HG03439 (cell line): ENCODE measurements around the gene TSPAN9.

Source experiments
- ATAC-seq: cut with Tn5 transposase; IDR thresholded peaks from one replicate; pipeline ENCODE4 v1.9.1; 2021; ENCODE audit warnings: mild to moderate bottlenecking, moderate library complexity; ENCODE audit not compliant: unreplicated experiment

TSPAN9 gene

DNA sequence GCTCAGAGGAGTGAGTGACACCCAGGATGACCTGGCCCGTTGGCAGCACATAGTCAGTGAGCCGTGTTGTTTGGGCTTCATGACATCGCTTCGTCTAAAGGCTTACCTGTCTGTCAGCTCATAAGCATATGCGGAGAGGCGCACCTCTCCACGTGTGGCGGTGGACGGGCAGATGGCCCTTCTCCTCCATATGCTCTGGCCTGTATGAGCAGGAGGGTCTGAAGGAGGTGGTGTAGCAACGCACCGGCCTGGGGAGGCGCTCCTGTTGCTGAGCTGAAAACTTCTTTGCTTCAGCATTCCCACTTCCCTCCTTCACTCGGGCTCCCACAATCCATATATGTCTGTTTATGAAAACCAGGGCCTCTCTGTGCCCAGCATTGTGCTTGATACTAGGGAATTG lies 186.1 kb downstream of the TSPAN9 start:
- no peak for ATAC-seq

DNA sequence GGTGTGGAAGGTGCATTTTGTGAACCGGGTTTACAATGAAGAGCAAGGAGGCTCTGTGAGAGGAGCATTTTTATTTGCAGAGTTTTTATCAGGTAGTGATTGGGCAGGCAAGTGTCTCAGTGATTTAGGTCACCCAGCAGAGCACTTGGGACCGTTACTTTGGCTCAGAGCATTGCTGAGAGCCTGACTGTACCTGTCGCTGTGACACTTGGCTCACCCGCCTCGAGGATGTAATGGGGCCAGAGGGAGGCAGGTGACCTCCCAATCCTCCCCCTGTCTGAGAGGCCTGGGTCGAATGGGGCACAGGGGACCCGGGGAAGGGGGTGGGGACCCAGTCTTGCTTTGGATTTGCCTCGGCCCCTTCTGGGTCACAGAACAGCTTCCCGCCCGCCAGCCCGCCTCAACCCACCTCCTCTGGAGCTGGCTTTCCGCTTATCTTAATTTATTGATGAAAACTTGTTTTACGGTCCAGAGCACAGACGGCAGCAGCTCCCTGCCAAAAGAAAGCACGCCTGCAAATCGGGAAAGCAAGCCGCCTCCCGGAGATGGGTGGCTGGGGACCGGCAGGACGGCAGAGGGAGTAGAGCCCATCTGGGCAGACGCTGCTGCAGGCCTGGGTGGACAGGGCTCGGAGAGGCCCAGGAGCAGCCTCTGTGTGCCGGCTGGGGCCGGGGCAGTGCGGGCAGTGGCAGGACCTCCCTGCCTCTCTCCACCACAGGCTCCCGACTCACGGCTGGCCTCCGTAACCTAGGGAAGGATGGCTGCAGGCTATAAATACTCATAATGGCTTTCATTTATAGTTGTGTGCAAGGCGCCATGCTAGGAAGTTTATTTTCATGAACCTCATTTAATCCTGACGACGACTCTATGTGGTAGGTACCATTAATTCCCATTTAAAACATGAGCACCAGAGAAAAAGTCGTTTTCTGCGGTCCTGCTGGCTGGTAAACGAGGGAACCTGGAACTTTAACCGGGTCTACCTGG lies 187.1 kb downstream of the TSPAN9 start:
- no peak for ATAC-seq

DNA sequence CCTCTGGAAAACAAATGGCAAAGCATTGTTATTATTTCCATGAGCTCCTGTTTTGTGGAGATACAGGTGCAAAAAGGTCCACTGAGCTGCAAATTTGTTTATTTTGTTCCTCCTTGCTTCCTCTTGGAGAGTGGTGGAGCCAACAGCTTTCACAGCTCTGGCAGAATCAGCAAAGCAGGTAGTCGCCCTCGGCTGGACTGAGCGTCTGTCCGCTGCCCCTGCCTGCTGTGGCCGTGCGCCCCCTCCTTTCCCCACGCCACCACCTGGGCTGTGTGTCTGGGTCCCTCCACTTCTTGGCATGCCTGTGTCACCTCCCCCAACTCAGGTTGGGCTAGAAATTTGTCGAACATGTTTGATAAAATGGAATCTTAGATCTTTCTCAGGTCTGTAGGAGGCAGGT lies 188.2 kb downstream of the TSPAN9 start:
- ATAC-seq, result no peak

DNA sequence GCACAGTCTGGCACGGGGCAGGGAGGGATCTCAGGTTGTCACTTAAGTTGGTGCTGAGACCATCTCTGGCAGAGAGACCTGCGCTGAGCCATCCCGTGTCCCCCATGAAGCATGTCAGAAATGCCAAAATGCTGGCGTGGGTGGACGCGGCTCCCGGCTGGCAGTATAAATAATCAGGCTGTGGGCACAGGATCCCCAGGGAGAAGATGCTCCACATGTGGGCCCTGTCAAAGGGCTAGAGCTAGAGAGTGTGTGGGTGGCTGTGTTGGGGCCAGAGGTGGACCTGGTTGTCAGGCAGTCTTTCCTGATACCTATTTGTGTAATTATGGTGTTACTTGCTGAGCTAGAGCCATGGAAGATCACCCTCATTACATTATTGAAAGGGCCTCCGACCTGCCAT lies 189.5 kb downstream of the TSPAN9 start:
- no peak for ATAC-seq

DNA sequence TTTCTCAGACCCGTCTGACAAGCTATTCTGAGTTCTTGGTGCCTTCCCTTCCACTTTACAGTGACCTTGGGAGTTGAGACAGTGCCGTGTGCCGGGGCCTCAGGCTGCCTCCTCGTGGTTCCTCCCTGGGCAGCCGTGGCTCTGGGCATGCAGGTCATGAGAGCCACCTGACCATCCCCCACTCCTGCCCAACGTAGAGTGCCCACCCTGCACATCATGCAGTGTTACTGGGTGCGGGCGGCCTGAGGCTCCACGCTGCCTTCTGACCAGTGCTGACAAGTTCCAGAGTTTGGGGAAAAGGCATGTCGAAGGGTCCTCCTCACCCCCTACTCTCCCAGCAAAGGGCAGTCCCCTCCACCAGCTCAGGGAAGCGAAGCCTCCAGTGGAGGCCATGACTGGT lies 190.5 kb downstream of the TSPAN9 start:
- no peak for ATAC-seq

DNA sequence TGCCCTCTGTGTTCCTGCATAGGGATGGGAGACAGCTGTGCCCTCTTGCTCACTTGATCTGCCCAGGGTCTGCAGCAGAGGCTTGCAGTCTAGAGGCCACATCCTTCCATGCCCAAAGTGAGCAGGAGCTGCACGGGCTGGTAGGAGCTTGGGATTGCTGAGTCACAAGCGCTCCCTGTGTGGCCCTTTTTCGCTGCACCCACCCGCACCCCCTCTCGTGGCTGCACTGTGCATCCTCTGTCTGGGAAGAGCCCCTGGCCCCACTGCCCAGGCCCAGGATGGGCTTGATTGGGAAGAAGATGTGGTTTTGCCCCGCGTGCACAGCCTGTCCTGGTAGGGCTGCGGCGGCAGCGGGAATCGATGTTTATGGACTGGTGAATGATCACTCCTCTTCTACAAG lies 192.4 kb downstream of the TSPAN9 start:
- no peak for ATAC-seq

DNA sequence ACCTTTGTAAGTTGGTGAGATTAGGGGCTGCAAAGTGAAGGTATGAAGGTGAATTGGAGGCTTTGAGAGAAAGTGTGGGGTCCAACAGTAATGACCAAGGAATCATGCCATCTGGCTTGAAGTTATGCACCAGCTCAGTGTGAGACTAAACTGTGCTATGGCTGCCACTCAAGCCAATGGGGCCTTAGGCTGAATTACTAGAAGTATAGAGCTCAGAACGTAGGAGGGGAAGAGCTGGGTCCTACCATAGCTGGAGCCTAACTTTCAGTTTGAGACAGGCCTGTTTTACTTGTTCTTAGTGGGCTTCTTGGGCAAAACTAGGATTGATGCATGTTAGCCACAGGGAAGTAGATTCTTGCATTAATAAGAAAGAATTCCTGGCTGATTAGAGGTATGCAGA lies 194.0 kb downstream of the TSPAN9 start:
- ATAC-seq, result no peak

DNA sequence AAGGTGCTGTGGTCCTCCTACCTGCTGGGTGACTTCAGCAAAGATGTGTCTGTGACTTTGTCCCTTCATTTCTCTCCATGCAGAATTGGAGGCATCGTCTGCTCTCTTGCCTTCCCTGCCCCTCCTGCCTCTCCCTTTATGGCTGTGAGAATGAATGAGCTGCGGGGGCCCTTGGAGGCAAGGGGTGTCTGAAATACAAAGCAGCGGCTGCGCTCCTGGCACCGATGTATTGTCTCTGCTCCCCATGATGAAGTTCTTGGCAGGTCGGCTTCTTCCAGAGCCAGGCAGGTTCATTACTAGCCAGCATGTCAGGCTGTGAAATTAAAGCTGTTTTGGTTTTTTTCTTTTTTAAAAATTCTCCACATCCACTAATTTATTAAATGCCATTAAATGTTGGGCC lies 194.5 kb downstream of the TSPAN9 start:
- ATAC-seq, result no peak

DNA sequence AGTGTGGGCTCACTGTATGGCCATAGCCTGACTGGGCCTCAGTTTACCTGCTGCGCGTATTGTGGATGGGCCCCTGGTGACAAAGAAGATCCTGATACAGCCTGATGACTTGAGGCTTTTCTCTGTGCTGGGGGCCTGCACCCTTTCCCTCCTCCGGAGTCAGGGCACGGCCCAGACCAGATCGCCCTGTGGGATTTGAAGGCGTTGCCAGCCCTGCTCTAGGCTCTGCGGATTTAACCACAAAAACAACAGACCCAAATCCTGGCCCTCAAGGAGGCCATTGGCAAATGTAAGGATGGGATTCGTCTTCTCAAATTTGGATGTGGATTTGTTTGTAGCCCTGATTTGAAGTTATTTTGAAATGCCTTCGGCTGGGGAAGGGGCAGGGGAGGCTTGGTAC lies 195.8 kb downstream of the TSPAN9 start:
- ATAC-seq, result no peak

DNA sequence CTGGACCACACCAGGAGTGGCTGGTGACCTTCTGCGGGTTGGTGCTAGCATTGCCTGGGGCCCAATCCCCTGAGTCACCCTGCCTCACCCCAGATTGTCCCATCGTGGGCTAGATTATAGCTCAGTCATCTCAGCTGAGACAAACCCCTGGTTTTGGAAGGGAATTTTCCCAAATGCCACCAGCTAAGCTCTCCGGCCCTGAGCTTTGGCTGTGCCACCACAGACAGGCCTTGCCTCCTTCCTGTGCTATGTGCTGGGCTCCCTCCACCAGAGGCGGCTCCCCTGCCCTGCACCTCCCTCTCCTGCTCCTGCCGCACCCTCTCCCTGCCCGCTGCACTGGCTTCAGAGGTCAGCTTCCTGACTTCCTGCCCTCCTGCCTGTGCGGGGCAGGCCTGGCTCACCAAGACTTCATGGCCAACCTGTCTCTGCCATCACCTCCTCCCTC lies 196.3 kb downstream of the TSPAN9 start:
- ATAC-seq, result no peak

DNA sequence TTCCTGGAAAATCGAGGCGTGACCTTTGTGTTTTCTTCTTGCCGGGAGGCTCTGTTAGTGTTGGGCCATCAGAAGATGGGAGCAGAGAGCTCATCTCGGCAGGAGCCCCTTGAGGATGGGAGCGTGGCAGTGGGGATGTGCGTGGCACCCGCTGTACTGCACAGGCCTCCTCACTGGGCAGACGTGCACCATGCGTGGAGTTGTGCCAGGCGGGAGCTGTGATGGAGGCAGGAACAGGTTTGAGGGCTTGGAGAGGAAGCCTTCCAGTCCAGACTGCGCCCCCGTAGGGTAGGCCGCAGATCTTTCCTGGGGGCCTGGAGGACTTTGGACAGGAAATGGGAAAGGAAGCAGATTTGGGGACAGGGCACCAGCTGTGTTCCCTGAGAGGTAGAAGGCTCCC lies 197.5 kb downstream of the TSPAN9 start:
- no peak for ATAC-seq

DNA sequence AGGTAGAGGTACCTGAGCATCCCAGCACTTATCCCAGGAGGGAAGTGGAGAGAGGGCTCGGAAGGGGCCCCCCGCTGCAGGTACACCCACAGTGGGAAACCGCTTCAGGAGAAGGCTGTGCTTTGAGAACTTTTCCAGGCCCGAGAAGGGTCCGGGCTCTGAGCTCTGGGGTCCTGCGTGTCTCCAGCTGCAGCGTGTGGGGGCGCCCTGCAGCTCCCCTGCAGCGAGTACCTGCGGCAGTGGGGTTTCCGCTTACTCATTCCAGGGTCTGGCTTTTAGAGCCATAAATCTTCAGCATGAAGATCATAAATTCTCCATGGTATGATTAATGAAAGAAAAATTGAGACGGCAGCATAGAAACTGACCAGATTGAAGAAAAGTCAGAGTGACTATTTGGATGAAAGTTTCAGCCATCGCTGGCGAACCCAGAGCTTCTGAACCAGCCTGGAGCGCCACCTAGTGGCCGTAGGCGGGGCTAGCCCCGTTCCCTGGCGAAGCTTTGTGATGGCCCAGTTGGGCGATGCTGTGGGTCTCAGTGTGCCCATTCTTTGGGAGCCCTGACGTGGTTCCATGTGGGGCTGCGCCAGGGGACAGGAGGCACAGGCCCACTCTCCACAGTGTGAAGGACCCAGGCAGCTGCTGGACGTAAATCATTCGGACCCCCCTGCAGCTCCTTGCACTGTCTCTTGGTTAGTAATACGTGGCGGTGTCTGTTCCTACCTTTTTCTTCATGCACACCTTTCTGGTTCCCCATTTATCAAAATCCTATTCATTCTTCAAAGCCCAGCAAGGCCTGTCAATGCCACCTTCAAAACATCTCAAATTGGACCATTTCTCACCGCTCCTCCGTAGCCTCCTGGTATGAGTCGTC lies 198.2 kb downstream of the TSPAN9 start:
- no peak for ATAC-seq

DNA sequence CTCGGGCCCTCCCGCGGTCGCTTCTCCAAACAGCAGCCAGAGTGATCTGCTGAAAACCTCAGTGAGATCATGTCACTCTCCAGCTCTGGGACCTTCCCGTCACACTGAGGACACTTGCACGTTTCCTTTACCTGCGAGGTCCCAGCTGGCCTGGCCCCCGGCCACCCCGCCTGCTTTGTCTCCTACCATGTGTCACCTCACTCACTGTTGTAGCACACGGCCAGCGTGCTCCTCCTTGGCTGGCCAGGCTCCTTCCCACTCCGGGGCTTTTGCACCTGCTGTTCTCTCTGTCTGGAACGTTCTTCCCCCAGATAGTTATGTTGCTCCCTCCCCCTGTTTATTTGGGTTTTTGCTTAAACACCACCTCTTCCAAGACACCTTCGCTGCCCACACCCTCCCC lies 199.0 kb downstream of the TSPAN9 start:
- no peak for ATAC-seq

DNA sequence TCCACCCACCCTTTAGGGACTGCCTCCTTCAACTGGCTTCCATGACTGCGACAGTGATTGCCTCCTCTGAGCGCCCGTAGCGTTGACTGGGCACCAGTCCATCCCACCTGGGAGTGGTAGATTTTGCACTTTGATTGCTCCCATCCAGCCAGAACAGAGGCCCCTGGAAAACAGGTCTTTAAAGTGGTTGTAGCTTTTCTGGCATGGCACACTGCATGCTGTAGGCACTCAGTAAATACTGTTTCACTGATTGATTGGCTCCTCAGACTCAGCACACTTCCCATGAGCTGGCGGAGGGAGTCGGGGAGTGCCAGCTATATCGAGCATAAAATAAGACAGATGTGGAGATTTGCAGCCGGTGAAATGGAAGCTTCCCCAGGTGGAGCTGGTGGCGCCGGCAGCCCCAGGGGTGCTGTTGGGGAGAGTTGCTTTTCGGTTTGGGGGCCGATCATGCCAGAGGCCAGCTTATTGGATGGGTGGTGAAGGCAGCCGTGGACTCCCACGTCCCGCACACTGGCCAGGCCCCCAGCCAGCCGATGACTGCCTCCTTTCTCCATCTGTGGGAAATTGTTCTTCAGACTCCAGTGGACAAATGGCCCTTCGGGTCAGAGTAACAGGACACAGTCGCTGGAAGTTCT lies 200.2 kb downstream of the TSPAN9 start:
- ATAC-seq, result no peak

DNA sequence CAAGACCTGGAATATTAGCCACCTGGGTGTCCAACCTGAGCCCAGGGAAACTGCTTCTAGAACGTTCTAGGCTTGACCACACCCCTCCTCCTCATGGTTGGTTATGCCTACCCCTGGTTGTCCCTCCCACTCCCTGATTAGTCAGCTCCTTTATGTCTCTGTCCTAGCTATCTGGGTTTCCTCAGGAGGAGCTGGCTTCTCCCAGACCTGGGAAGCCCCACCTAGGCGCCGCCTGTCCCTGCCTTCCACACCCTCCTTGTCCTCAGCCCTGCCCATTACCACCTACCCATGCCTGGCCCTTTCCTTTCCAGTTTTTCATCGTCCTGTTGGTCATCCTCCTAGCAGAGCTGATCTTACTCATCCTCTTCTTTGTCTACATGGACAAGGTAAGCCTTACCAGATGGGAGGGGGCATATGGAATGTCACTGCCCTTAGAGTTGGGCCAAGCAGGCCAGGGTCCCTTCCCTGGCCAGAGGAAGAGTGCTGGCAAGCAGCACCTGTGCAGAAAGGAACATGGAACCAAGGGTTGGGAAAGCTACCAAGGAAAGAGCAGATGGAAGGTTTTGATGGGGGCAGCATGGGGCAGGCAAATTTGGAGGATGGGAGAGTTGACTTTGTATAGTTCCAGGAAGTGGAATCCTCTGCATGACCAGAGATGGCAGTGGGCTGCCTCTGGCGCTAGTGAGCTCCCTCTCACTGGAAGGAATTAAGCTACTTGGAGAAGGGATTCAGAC lies 201.7 kb downstream of the TSPAN9 start:
- ATAC-seq, result no peak

DNA sequence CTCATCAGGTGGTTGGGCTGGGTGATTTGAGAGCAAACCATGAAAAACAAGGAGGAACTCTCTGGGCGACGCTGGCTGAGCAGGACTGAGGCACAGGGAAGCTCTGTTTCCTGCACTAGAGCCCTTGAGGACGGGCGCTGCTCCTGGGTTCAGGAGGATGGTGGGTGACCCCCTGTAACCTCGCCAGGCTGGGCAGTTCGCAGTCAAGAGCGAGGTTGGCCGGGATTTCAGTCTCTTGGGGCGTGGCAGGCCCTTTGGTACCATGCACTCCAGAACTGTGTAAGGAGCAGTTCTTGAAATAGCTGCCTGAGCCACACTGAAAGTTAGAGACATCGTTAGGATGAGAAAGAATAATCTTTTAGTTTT lies 202.2 kb downstream of the TSPAN9 start:
- ATAC-seq, result no peak

DNA sequence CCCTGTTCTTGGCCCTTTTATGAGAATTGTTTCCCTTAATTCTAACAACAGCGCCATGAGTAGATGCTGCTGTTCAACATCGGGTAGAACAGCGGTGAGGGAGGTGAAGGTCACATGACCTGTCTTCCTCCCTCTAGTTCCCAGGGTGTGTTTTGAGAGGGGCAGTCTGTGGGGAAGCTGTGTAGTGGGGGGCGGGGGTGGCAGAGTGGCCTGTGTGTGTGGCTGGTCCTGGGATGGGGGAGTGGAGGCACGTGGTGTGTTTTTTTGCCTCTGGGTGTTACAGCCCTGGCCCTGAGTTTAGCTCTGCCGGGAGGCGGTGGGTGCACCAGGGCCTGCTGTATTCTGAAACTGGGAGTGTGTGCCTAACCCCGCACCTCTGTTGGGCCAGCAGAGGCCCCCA lies 202.7 kb downstream of the TSPAN9 start:
- no peak for ATAC-seq

DNA sequence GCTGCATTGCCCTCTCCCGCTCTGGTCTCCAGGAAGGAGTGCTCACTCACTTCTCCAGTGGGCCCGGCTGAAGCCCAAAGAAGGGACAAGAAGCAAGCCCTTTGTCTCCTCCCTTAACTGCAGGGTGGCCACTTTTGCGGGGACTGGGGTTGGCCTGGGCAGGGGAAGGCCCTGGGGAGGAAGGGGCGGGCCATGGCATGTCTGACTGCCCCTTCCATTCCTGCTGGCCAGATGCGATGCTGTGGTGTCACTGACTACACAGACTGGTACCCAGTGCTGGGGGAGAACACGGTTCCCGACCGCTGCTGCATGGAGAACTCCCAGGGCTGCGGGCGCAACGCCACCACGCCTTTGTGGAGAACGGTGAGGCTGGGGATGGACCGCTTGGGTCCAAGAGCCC lies 203.8 kb downstream of the TSPAN9 start:
- no peak for ATAC-seq

DNA sequence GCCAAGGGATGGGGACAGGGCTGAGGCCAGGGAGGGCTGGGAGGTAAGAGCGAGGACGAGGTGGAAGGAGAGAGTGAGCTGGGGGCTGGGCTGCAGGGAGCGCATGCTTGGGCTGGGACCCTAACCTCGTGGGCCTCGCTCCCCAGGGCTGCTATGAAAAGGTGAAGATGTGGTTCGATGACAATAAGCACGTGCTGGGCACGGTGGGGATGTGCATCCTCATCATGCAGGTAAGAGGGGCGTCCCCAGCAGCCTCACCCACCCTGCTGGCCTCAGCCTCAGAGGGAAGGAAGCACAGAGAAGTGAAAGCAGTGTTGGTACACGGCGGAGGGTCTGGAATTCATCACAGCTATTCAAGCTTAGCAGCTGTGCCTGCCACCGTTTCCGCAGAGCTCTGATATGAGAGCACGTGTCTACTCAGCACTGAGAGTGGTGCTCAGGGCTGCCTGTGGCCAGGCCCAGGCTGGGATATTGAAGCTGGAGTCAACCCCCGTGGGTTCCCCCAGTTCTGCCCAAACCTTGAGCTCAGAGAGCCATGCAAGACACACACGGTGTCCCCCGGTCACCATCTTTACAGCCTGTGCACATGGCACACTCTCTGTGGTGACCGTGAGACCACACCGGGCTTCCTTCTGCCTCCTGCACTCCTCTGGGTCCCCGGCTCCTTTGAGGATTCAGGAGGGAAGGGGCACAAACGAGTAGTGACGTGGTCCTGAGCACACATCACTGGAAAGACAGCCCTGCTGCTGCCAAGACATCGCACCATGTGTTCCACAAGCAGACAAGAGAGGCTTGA lies 204.6 kb downstream of the TSPAN9 start:
- no peak for ATAC-seq

DNA sequence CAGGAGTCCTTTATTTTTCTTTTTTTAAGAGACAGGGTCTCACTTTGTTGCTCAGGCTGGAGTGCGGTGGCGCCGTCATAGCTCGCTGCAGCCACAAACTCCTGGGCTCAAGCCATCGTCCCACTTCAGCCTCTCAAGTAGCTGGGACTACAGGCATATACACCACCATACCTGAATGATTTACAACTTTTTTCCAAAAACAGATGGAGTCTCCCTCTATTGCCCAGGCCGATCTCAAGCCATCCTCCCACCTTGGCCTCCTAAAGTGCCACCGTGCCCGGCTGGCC lies 205.1 kb downstream of the TSPAN9 start:
- no peak for ATAC-seq
